Uterus (tissue), 2 donors: ENCODE measurements around the gene ADAMTS14.

Experiments used
- POLR2A ChIP-seq, 2 donors: fragments of 450-650 bp; IDR thresholded peaks; one replicate each; pipeline ENCODE4 v1.6.1; 2016; ENCODE audit warnings: antibody characterized with exemption in 2 of 2, mild to moderate bottlenecking in 1 of 2, moderate library complexity in 1 of 2
- TF ChIP-seq, protein P1 (sequence below), 4 experiments: fragments of 200-600 bp in 2 of 4; fragments of 450-650 bp in 2 of 4; sonication (generic) in 2 of 4; IDR thresholded peaks; one replicate each; pipeline ENCODE4 v1.5.1; 2016 to 2019; ENCODE audit warnings: antibody characterized with exemption in 4 of 4, mild to moderate bottlenecking in 2 of 4, moderate library complexity in 1 of 4

DNA sequence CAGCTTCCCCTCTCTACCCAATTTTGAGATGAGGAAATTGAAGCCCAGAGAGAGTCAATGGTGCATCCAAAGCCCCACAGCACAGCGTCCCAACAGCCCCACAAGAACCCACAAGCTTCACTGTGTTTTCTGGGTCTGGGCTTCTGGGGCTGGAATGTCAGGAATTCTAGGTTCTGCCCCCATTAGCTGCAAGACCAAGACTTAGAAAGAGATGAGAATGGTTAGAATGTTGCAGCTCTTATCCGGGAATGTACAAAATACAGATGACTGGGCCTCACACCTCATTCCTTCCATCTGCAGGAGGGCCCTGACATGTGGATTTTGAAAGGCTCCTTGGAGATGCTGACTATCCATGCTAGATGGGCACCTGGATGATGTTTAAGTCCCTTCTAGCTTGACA lies 137.4 kb downstream of the ADAMTS14 start:
- TF ChIP-seq, protein P1, sequence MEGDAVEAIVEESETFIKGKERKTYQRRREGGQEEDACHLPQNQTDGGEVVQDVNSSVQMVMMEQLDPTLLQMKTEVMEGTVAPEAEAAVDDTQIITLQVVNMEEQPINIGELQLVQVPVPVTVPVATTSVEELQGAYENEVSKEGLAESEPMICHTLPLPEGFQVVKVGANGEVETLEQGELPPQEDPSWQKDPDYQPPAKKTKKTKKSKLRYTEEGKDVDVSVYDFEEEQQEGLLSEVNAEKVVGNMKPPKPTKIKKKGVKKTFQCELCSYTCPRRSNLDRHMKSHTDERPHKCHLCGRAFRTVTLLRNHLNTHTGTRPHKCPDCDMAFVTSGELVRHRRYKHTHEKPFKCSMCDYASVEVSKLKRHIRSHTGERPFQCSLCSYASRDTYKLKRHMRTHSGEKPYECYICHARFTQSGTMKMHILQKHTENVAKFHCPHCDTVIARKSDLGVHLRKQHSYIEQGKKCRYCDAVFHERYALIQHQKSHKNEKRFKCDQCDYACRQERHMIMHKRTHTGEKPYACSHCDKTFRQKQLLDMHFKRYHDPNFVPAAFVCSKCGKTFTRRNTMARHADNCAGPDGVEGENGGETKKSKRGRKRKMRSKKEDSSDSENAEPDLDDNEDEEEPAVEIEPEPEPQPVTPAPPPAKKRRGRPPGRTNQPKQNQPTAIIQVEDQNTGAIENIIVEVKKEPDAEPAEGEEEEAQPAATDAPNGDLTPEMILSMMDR (IDR thresholded peaks at IDR 0.05) = no peak
- no peak for TF ChIP-seq POLR2A (IDR thresholded peaks at IDR 0.05)
